Measurements from ENCODE around the gene DGKH.
A peak's percentile ranks its signal among the peaks of the same experiment; 100 is the strongest.
"Not testable (repeated sequence)": the region's sequence is repeated elsewhere in the genome, so short reads cannot be mapped to it uniquely, and the experiment has no call there.

DGKH gene

DNA sequence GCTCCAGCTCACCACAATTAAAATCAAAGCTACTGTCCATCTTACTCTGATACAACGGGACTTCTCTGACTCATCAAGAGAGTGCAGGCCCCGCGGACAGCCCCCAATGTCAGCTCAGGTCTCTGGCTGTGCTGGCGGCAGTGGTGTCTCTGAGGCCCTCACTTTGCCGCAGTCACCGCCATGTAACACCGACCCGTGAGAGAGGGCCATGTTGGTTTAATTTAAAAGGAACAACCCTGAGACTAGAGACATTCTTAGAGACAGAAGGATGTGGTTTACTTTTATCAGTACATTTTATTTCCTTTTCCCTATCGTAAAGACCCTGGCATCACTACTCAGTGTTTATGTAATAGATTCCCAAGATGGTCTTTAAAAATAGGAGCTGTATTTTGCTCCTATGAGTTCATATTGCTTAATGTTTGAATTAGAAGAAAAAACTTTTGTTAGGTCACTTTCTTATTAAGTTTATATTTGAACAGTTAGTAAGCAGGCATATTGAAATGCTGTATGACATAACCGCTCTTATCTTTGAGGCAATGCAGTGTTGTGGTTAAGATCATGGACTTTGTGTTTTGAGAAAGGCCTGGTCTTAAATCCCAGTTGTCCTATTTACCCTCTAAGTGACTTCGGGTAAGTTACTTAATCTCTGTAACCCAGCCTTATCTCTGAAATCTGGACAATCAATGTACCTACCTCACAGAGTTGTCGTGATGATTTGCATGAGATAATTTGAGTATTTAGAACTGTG lies 23.4 kb downstream of the DGKH start:
- no peak for DNase-seq

DNA sequence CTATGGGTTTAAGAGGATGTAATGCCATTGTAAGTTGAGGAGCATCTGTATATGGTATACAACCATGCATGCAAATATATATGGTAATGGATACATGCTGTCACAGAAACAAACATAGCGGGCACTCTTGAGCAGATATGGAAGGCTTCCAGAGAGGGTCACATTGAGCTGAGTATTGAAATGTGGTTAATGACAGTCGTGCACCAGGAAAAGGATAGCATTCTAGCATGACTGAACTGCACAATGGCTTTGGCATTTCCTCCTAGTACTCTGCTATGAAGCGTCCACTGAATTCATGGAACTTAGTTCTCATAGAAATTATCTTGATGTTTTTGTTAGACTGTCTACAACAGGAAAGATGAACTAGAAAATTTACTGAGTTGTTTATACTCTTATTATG lies 25.2 kb downstream of the DGKH start:
- no peak for DNase-seq

DNA sequence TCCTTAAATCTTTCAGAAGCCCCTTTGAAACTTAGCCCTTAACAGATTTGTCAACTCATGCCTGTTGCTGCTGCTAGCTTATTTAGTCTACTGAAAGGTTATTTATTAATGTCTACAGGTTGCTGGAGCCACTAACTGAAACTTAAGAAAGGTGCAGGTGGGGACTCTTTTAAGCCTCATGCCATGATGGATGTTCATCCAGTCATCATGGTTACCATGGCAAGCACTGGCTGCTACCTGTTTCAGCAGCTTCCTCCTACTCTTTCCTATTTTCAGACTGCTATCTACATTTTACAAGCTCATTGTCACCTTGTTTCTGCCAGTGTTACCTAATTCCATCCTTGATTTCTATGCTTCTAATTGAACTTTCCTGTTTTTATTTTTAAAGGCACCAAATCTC lies 27.1 kb downstream of the DGKH start:
- no peak for DNase-seq

DNA sequence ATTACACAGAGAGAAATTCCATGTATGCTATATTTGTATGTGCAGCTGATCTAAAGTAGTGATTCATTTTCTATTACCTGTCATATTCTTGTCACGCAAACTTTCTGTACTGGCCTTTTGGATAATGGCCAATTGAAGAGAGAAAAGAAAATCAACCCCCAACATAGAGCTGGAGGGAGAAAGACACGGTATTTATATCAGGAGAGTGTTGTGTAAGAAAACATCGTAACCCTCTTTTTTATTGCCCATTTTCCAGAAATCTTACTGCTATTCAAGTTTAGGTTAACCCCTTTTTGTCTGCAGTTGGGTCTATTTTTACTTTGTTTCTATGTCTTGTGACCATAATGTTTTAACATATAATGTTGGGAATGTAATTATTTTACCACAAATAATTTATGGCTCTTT lies 27.9 kb downstream of the DGKH start:
- DNase-seq, result no peak

DNA sequence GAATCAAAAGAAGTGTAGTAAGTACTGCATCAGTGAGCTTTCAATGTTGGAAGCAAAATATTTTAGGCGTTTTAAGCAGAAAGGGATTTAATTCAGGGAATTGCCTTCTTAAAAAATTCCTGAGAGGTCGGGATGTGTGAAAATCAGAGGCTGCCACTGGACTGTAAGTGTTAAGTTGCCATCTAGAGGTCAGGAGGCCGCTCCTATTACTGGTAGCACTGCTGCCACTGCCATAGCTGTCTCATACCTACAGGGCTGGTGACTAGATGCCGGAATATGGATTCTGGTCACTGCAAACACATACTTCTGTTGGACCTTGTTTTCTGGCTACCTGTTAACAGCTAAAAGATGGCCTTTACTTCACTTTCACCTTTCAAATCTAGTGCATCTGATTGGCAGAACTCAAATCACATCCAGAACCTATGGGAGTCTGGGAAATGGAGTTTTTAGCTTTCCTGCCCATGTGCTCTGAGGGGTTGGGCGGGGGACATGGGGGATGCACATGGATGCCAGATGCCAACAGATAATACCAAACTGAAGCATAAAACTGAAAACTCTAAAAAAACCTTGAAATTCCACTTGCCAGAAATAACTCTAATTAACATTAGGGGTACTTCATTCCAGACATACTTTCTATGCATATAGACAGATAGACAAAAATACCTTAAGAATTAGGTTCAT lies 29.8 kb downstream of the DGKH start:
- no peak for DNase-seq

DNA sequence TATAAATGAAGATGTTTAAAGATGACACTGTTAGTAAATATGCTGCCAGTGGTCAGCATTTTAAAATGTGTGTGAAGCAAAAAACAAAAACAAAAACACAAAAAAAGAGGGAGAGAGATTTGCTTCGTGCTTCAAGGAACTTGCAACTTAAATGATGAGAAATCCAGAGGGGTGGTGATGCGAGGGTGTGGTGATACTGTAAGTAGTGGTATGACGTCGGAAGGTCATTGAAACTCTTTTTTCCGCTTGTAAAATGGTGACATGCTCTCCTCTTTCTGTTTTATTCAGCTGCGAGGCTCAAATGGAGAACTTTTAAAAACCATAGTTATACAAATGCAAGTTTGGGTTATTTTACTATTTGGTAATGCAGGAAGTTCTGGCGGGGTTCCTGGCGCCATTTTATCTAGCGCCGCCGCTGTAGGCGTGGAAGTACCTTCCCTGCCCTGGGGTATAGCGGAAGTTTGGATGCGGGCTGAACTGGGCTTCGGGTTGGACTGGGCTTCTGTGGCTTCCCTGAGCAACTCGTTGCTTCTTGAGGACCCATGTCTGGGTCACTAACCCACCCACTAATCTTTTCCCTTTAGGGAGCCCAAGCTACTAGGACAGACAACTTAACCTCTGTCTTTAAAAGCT lies 34.8 kb downstream of the DGKH start:
- DNase-seq, result no peak

DNA sequence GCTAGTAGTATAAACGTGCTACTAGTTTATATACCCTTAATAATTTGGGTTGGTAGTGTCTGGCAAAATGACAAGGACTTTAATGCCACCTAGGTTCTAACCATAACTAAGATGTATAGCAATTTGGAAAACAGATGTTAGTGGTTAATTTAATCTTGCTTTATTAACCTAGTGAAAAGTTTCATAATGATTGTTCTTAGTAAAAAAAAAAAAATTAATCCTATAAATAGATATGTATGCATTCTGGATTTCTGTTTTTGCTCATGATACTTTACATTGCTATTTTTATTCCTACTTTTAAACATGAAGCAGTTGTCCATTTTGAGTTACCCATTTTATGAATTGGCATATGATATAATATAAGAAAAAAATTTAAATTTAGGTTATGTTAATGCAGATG lies 36.3 kb downstream of the DGKH start:
- no peak for DNase-seq

DNA sequence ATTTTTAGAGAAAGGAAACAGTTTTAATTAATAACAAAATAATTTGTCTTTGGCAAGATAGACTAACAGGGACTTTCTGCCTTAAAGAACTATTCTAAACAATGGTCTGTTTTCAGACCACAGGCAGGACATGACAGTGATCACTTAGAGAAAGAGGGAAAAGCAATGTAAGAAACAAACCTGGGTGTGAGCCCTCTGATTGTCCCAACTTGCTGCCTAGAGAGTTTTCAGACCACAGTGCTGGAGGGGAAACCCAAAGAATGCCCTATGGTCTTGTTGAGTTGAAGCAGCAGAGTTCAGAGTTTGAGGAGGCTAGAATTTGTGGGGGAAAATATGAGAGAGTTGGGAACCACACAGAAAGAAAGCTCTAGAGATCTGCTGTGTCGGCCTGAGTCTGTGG lies 38.1 kb downstream of the DGKH start:
- no peak for DNase-seq

DNA sequence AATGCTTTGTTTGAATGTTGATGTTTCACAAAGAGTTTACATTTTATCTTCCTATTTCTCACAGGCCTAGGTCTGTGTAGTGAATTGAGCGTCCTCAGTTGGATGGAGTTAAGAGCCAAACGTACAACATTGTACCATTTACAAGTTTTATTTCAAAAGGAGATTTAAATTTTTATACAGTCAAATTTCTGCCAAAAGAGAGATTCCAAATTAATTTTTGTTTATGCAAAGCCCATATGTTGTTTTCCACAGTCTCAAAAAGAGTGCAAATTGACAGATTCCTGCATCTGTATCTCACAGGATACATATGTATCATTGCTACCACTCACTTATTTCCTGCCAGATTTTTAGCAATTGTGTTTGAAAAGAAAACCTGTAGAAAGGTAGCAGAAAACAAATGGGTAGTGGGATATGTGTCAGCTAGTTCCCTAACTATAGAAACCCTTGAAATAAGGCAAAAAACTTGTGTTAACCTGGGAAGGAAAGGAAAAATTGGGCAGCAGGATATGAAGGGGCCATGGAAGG lies 46.1 kb downstream of the DGKH start:
- no peak for DNase-seq

DNA sequence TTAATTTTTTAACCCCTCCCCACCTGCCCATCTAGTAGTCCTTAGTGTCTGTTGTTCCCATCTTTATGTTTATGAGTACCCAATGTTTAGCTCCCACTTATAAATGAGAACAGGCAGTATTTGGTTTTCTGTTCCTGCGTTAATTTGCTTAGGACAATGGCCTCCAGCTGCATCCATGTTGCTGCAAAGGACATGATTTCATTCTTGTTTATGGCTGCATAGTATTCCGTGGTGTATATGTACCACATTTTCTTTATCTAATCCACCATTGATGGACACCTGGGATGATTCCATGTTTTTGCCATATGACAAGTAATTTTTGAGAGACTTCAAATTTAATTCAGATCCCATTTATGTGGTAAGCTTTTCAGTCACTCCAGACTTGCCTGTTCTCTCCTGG lies 47.8 kb downstream of the DGKH start:
- DNase-seq, result not testable (repeated sequence)

DNA sequence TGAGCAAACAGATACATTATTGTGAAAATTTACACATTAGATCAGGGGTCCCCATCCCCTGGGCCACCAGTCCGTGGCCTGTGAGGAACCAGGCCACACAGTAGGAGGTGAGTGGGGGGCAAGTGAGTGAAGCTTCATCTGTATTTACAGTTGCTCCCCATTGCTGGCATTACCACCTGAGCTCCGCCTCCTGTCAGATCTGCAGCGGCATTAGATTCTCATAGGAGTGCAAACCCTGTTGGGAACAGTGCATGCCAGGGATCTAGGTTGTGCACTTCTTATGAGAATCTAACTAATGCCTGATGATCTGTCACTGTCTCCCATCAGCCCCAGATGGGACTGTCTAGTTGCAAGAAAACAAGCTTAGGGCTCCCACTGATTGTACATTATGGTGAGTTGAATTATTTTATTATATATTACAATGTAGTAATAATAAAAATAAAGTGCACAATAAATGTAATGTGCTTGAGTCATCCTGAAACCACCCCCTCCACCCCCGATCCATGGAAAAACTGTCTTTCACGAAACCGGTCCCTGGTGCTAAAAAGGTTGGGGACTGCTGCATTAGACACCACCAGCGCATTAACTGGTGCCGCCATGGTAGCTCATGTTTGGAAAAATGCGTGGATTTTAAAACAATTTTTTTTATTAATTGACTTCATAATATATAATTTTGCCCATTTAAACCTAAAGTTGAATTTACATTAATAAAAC lies 51.7 kb downstream of the DGKH start:
- DNase-seq, result no peak

DNA sequence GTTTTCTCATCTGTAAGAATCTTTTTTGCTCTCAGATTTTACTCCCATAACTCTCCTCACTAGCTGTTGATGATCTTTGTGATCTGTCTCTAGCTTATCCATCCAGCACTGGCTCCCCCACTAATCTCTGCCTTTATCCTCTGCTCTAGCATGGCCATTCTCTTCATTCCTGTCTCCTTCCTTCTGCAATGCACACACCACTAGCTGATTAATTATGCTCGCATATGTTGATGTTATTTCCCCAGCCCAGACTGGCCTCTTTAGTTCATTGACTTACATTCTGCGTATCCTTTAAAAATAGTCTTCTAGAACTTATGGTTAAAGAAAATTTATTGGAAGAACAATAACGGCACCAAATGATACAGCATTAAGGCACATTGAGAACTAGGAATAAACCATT lies 52.5 kb downstream of the DGKH start:
- no peak for DNase-seq

DNA sequence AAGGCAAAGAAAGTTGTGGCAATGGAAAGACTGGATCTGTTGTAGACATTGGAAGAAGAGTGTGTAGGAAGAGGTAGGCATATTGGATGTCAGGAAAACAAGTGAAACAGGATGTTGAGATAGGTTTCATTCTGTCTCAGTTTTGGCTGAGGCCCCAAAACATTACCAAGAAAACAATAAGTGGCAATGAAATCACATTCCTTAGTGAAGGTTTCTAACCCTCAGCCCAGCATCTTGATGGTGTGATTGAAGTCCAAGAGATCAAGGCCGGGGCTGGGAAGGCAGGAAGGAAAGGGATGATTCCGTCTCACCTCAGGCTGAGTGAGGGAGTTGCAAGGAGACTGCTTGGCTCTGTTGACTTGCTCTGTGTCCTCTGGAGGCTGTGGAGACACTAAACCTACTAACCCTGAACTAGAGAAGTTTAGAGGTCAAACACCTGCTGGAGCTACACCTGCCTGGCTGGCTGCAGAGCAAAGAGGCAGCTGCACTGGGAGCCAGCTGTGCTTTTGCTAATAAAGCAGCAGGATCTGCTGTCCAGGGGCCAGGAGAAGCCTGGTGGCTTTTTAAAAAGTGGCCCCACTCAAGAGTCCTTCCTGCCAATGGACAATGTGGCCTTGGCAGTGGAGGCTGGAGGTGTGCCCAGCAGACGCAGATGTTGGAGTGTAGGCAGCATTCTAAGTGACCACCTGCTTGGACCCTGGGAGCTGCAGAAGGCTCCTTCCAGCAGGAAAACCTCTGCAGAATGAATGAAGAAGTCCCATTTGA lies 53.6 kb downstream of the DGKH start:
- peak in 1 of 2 experiments; percentile 17 for DNase-seq

DNA sequence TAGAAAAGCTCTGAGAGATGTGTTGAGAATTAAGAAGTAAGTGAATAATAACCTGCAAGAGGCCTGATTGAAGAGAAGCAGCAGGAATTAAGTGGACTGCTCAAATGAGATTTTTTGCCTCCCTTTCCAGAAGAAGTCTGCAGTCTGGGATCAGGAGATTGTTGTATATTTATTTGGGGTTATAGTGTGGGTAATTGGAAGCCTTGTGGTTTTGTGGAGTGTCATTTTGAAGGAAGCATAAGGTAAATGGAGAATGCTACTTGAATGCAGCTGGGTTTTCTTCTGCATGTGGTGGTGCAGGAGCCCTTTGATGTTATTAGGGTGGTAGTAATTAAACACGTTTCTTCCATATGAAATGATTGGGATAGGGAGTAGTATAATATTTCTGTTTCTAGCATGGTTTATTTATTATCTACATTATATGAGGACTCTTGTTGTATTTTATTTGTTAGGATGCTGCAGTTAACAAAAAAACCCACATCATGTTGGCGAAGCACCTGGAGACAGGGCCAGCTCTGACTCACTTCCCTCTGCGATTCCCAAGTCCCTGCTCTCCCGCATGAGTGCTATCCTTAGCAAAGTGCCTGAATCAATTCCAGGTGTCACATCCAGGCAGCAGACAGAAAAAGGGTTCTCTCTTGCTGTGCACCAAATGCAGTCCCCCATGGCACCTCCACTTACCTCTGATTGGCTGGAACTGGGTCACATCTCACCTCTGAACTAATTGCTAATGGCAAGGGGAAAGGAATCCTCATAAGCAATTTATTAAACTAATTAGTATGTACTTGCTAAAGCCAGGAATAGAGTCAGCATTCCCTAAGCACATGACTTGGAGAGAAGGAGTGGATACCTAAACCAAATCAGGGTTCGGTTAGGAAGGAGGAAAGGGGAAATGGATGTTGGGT lies 54.8 kb downstream of the DGKH start:
- DNase-seq, result no peak

DNA sequence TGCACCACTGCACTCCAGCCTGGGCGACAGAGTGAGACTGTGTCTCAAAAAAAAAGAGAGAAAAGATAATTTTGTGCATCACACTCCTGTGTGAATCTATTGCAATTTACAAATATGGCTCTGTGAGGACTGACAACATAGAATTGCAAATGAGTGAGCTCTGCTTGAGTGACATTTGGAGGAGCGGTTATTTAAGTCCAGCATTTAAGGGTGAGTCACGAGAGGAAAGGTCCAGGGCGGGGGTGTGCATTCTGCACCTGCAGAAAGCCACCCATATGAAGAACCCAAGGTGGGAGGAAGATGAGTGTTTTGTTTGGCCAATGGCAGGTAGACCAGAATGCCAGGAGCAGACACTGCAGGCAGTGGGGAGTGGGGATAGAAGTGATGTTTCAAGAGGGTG lies 58.5 kb downstream of the DGKH start:
- no peak for DNase-seq

DNA sequence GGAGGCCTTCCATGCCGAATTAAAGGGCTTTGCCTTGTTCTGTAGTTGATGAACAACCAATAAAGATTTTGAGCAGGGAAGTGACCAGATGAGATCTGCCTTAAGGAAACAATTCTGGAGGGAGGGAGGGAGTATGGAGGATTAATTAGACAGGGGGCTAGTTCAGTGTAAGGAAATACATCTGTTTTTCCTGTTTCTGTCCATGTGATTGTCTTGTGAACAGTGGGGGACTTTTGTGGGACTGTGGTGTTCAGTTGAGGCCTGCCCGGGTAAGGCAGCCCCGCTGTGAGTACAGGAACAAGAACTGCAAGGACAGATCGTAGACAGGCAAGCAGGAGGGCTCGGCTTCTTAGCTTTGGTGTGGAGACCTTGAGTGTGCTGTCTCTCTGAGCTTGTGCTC lies 59.0 kb downstream of the DGKH start:
- DNase-seq, result no peak

DNA sequence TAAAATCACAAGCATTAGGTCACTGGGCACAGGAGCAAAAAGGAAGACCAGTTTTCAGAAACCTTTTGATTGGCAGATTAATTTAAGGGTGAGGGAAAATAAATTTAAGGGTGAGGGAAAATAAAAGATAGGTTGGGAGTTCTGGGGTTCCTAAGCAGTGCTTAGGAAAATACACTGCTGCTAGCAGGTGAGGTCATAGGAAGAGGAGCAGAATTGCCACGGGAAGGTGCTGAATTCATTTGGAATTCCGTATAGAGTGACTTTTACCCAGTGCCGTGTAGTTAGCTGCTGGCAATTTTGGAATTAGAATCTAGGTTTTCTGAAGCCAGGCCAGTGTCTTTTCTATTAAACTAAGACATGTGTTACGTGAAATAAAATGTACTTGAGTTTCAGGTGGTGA lies 59.8 kb downstream of the DGKH start:
- DNase-seq, result no peak

DNA sequence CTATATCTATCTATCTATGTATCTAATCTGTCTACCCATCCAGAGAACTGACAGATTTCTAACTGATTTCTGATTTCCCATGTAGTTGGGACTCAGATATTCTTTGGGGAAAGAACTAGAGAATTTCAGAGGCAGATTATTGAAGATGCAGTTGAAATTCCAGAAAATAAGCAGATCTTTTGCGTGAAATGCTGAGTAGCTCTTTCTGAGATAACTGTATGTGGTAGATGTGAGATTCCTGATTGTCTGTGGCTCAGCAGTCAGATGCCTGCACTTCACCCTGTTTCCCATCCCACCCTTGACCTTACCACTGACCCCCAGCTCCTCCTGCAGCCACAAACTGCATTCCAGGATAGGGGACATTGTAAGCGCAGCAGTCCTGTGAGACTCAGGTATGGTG lies 61.5 kb downstream of the DGKH start:
- no peak for DNase-seq

DNA sequence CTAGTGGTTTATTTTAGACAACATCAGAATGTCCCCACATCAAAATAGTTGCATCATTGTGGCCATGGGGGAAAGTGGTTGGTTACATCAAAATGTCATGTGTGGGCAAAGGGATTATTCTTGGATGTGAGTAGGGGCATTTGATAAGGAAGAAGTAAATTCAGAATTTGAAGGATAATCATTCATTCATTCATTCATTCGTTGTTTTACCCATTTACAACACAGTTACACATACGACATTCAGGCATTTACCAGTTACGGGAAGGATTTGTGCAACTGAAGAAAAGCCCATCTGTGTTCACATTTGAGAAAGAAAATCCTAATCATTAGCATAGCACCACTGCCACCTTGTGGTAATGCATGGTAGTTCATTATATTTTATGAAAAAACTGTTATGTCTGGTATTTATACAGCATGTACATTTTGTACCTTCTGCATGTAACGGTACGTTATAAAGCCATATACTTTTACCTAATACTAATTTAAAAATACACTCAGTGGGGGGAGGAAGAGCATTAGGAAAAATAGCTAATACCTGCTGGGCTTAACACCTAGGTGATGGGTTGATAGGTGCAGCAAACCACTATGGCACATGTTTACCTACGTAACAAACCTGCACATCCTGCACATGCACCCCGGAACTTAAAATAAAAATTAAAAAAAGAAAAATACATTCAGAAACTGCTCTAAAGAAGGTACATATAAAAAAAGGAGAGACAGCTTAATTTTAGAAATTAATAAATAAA lies 62.1 kb downstream of the DGKH start:
- peak; percentile 44 to 79 for DNase-seq

DNA sequence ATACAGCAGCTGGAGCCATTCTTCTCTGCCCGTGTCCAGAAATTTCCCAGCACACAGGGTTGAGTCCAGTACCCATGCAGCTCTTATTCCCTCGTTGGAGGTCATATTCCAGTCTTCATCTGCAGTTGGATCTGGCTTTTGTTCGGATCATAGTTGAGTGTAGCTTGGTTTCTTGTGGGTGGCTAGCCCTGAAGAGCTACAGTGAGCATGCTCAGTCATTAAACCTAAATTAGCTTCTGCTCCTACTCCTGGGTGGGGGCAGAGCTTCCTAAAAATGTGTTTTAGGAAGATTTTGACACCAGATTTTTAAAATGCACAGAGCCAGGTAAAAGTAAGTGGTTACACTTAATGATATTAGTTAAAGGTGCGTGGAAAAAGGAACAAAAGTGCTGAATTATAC lies 64.4 kb downstream of the DGKH start:
- DNase-seq, result no peak

DNA sequence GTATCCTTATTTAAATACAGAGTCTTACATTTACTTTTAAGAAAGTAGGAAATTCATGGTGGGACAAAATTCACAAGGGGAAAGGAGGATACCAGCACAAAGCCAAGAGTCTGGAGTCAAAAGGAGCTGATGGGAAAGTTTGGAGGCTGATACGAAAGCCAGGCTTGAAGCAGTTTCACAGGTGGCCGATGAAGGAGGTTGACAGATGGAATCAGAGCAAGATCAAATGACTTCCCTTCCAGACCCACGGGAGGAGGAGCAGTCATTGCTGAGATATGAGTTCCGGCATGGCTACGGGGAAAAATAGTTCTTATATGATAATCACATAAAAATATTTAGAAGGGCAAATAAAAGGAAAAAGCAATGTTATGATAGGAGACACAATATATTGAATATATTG lies 65.0 kb downstream of the DGKH start:
- no peak for DNase-seq
